Trophoblast cell (in vitro differentiated cells and primary cell): ENCODE measurements around the gene PODN.
A peak's percentile ranks its signal among the peaks of the same experiment; 100 is the strongest.

Experiments
- DNase-seq, 2 donors: peaks; one replicate each; pipeline ENCODE4 v3.0.0-alpha.2; 2016
- H2AFZ ChIP-seq: 2 replicates; pipeline ENCODE4 v1.6.1; 2013; ENCODE audit warnings: low read length, moderate library complexity, mild to moderate bottlenecking; ENCODE audit not compliant: insufficient read depth, poor library complexity
- H2AK5ac ChIP-seq: 2 replicates; pipeline ENCODE4 v1.6.1; 2013; ENCODE audit warnings: mild to moderate bottlenecking, low read length
- H2BK120ac ChIP-seq: 2 replicates; pipeline ENCODE4 v1.6.1; 2013; ENCODE audit warnings: low read length, mild to moderate bottlenecking, moderate library complexity; ENCODE audit not compliant: insufficient read depth, poor library complexity
- H2BK12ac ChIP-seq: 2 replicates; pipeline ENCODE4 v1.6.1; 2013; ENCODE audit warnings: mild to moderate bottlenecking, low read length, moderate library complexity
- H2BK5ac ChIP-seq: 2 replicates; pipeline ENCODE4 v1.6.1; 2013; ENCODE audit warnings: low read length, low read depth, moderate library complexity, mild to moderate bottlenecking; ENCODE audit not compliant: poor library complexity
- H3K14ac ChIP-seq: 2 replicates; pipeline ENCODE4 v1.6.1; 2013; ENCODE audit warnings: mild to moderate bottlenecking, low read length
- H3K18ac ChIP-seq: 2 replicates; pipeline ENCODE4 v1.6.1; 2013; ENCODE audit warnings: mild to moderate bottlenecking, low read length
- H3K23ac ChIP-seq: 2 replicates; pipeline ENCODE4 v1.6.1; 2013; ENCODE audit warnings: low read length
- H3K27ac ChIP-seq: 2 replicates; pipeline ENCODE4 v1.5.1; 2013; ENCODE audit warnings: low read depth, mild to moderate bottlenecking, inconsistent platforms, low read length, moderate library complexity
- H3K27me3 ChIP-seq: 2 replicates; pipeline ENCODE4 v1.6.1; 2013; ENCODE audit warnings: inconsistent platforms, mild to moderate bottlenecking, low read length, moderate library complexity; ENCODE audit not compliant: insufficient read depth
- H3K36me3 ChIP-seq, 2 experiments: 1 replicate in 1 of 2; 2 replicates in 1 of 2; pipeline ENCODE4 v1.6.1; 2013; ENCODE audit warnings: low read length in 2 of 2, mild to moderate bottlenecking in 2 of 2, moderate library complexity in 1 of 2; ENCODE audit not compliant: insufficient read depth in 2 of 2, control insufficient read depth in 1 of 2
- H3K4ac ChIP-seq: 2 replicates; pipeline ENCODE4 v1.6.1; 2013; ENCODE audit warnings: low read depth, mild to moderate bottlenecking, low read length, moderate library complexity
- H3K4me1 ChIP-seq, 2 experiments: 1 replicate in 1 of 2; 2 replicates in 1 of 2; pipeline ENCODE4 v1.6.1; 2013; ENCODE audit warnings: low read length in 2 of 2, mild to moderate bottlenecking in 2 of 2, moderate library complexity in 1 of 2; ENCODE audit not compliant: insufficient read depth in 2 of 2, control insufficient read depth in 1 of 2
- H3K4me2 ChIP-seq: 2 replicates; pipeline ENCODE4 v1.6.1; 2013; ENCODE audit warnings: inconsistent platforms, mild to moderate bottlenecking, low read length, moderate library complexity
- H3K4me3 ChIP-seq: 2 replicates; pipeline ENCODE4 v1.5.1; 2013; ENCODE audit warnings: mild to moderate bottlenecking, low read depth, low read length, inconsistent platforms
- H3K79me1 ChIP-seq: one replicate; pipeline ENCODE4 v1.6.1; 2013; ENCODE audit warnings: low read length
- H3K79me2 ChIP-seq: 2 replicates; pipeline ENCODE4 v1.6.1; 2013; ENCODE audit warnings: low read length, mild to moderate bottlenecking; ENCODE audit not compliant: control insufficient read depth, insufficient read depth, poor library complexity
- H3K9ac ChIP-seq: 2 replicates; pipeline ENCODE4 v1.6.1; 2013; ENCODE audit warnings: mild to moderate bottlenecking, low read length
- H3K9me3 ChIP-seq: 2 replicates; pipeline ENCODE4 v1.6.1; 2013; ENCODE audit warnings: low read depth, mild to moderate bottlenecking, control low read depth, inconsistent platforms, low read length; ENCODE audit not compliant: insufficient read depth
- H4K12ac ChIP-seq: 2 replicates; pipeline ENCODE4 v1.6.1; 2013; ENCODE audit warnings: low read depth, mild to moderate bottlenecking, low read length, moderate library complexity
- H4K8ac ChIP-seq: 2 replicates; pipeline ENCODE4 v1.6.1; 2013; ENCODE audit warnings: low read depth, mild to moderate bottlenecking, low read length, moderate library complexity
- H4K91ac ChIP-seq: one replicate; pipeline ENCODE4 v1.6.1; 2013; ENCODE audit warnings: low read depth, mild to moderate bottlenecking, low read length, moderate library complexity
- WGBS: extraction: QIAGEN DNeasy Blood & Tissue Kit; methylation state at CpG from one replicate; pipeline ENCODE4 v1.1.7; 2013; ENCODE audit warnings: missing lambda C conversion rate; ENCODE audit not compliant: insufficient read length, insufficient coverage; ENCODE audit errors: extremely low coverage; 5-methylcytosine and 5-hydroxymethylcytosine counted together

Gene PODN

GRCh38 chr1:53112861-53113260, 50.8 kb downstream of the PODN start:
- Histone ChIP-seq H3K27ac (no peak overlapping the region), H3K79me2 (no peaks in the 10 kb centered on the region), H3K9me3 (peaks cover 9% of the 10 kb centered on the region), H3K4me3 (no peak overlapping the region), H2BK12ac (no peak overlapping the region), H3K4me1 (peaks cover 10 to 18% of the 10 kb centered on the region in 2 experiments), H2BK5ac (no peak overlapping the region), H3K23ac (no peak overlapping the region), H3K18ac (no peak overlapping the region), H4K91ac (no peak overlapping the region), H4K12ac (no peak overlapping the region), H3K27me3 (no peaks in the 10 kb centered on the region), H4K8ac (no peak overlapping the region), H3K4ac (no peak overlapping the region), H3K14ac (peak overlapping the region; percentile 43), H2BK120ac (no peak overlapping the region), H3K9ac (no peak overlapping the region), H3K79me1 (peaks cover 2% of the 10 kb centered on the region), H3K36me3 (no peaks in the 10 kb centered on the region), H2AFZ (no peak overlapping the region), H3K4me2 (no peak overlapping the region), H2AK5ac (no peak overlapping the region)
- no peak for DNase-seq
- no CpG with 5 or more reads among the region's 4 CpGs for WGBS

DNA sequence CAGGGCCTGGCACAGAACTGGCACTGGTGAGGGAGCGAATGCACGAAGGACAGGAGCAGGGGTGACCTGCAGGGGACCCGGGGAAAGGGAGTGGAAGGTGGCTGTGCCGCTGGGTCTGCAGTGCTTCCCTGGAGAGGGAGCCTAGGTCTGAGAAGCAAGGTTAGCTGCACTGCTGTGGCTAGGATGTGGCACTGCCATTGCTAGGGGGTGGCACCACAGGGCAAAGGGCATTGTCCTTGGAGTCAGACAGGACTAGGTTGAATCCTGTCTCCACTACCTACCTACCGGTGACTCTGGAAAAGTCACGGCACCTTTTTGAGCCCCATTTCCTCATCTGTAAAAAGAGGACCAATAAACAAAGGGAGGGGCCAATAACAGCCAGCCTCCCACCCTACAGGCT, 52.1 kb downstream of the PODN start:
- Histone ChIP-seq H4K8ac (no peak overlapping the region), H3K4me1 (peaks cover 7 to 13% of the 10 kb centered on the region in 2 experiments), H2BK12ac (no peak overlapping the region), H3K27ac (no peak overlapping the region), H4K91ac (no peak overlapping the region), H2AK5ac (no peak overlapping the region), H3K9me3 (peaks cover 9% of the 10 kb centered on the region), H3K14ac (no peak overlapping the region), H3K27me3 (no peaks in the 10 kb centered on the region), H2AFZ (no peak overlapping the region), H3K79me2 (no peaks in the 10 kb centered on the region), H3K4ac (no peak overlapping the region), H3K79me1 (no peaks in the 10 kb centered on the region), H3K18ac (no peak overlapping the region), H2BK120ac (no peak overlapping the region), H3K23ac (no peak overlapping the region), H3K9ac (no peak overlapping the region), H3K36me3 (no peaks in the 10 kb centered on the region), H4K12ac (no peak overlapping the region), H2BK5ac (no peak overlapping the region), H3K4me2 (no peak overlapping the region), H3K4me3 (no peak overlapping the region)
- WGBS, result no CpG with 5 or more reads among the region's 6 CpGs
- DNase-seq, result no peak

- Histone ChIP-seq H2AK5ac (no peak overlapping the region), H3K27ac (no peak overlapping the region), H3K36me3 (no peaks in the 10 kb centered on the region), H2BK120ac (no peak overlapping the region), H3K27me3 (no peaks in the 10 kb centered on the region), H3K9me3 (peaks cover 9% of the 10 kb centered on the region), H4K12ac (no peak overlapping the region), H3K9ac (no peak overlapping the region), H3K4me3 (peak overlapping the region; percentile 25), H3K4me1 (peaks cover 7 to 12% of the 10 kb centered on the region in 2 experiments), H3K79me1 (no peaks in the 10 kb centered on the region), H3K14ac (peak overlapping the region; percentile 11), H2AFZ (no peak overlapping the region), H3K79me2 (no peaks in the 10 kb centered on the region), H3K4ac (no peak overlapping the region), H4K91ac (no peak overlapping the region), H3K23ac (no peak overlapping the region), H4K8ac (no peak overlapping the region), H2BK12ac (no peak overlapping the region), H3K18ac (no peak overlapping the region), H2BK5ac (no peak overlapping the region), H3K4me2 (no peak overlapping the region)
- WGBS, result no CpG with 5 or more reads among the region's 24 CpGs
- DNase-seq, result no peak
Observed at GRCh38 chr1:53114581-53115400, 52.8 kb downstream of the PODN start.

- no peak overlapping the region for H3K4me2 ChIP-seq
- H3K79me2 ChIP-seq, result no peaks in the 10 kb centered on the region
- H3K27ac ChIP-seq, result no peak overlapping the region
- no peak overlapping the region for H3K4ac ChIP-seq
- H2AFZ ChIP-seq, result no peak overlapping the region
- H2BK12ac ChIP-seq, result no peak overlapping the region
- H3K14ac ChIP-seq, result peak overlapping the region; percentile 30
- H2BK5ac ChIP-seq, result no peak overlapping the region
- no peak overlapping the region for H2BK120ac ChIP-seq
- DNase-seq, result peak; percentile 79 to 86
- H3K79me1 ChIP-seq, result no peaks in the 10 kb centered on the region
- WGBS, result 100% methylated on average over 1 of the region's 20 CpGs
- H3K4me3 ChIP-seq, result no peak overlapping the region
- H2AK5ac ChIP-seq, result no peak overlapping the region
- H4K91ac ChIP-seq, result peak overlapping the region; percentile 11
- H4K8ac ChIP-seq, result no peak overlapping the region
- peaks cover 7 to 14% of the 10 kb centered on the region in 2 experiments for H3K4me1 ChIP-seq
- H3K18ac ChIP-seq, result no peak overlapping the region
- H3K9me3 ChIP-seq, result peaks cover 9% of the 10 kb centered on the region
- no peaks in the 10 kb centered on the region for H3K36me3 ChIP-seq
- no peak overlapping the region for H4K12ac ChIP-seq
- H3K27me3 ChIP-seq, result no peaks in the 10 kb centered on the region
- no peak overlapping the region for H3K9ac ChIP-seq
- H3K23ac ChIP-seq, result no peak overlapping the region
Observed at GRCh38 chr1:53115403-53116306, 53.6 kb downstream of the PODN start.
